ENCODE measurements around the gene TASOR2. TPM values are rescaled to one million over a fixed set of nuclear protein-coding genes. Genes with fewer than 3 reads are reported as not detected.

Gene TASOR2
- total and polyA plus RNA-seq, 11 donors, result 9.6 to 47.2 (median 32.9) TPM

DNA sequence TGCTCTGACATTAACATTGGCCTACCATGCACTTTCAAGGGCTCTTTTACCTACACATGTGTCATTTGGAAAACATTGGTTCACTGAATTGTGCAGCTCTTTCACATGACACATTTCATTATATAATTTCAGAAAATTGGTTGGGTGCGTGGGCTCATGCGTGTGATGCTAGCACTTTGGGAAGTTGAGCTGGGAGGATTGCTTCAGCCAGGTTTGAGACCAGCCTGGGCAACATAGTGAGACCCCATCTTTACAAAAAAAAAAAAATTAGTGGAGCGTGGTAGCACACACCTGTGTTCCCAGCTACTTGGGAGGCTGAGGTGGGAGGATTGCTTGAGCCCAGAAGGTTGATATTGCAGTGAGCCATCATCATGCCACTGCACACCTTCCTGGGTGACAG lies 3.9 kb downstream of the TASOR2 start:
- 92 to 99% (median 97%) methylated on average over 3 of the region's 3 CpGs for WGBS, 4 donors
- Histone ChIP-seq H3K4me1 (peaks cover 0 to 52% (median 35%) of the 10 kb centered on the region in 12 donors), H3K27me3 (no peaks in the 10 kb centered on the region)

DNA sequence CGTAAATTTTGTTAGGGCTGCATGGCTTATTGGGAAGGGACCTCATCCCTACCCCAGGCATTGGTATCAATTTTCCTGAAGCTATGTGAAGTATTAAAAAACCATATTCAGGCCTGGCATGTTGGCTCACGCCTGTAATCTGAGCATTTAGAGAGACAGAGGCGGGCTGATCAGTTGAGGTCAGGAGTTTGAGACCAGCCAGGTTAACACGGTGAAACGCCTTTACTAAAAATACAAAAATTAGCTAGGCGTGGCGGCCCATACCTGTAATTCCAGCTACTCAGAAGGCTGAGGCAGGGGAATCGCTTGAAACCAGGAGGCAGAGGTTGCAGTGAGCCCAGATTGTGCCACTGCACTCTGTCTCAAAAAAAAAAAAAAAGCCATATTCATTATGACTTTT lies 7.1 kb downstream of the TASOR2 start:
- Histone ChIP-seq H3K27me3 (no peaks in the 10 kb centered on the region), H3K9me3 (no peaks in the 10 kb centered on the region), H3K4me1 (peaks cover 0 to 51% (median 25%) of the 10 kb centered on the region in 12 donors), H3K36me3 (peaks cover 0 to 4% (median 0%) of the 10 kb centered on the region in 9 donors), H3K27ac (no peak overlapping the region), H3K4me3 (peak overlapping the region in 4 of 12 donors; percentile 56 to 67 (median 61))
- ATAC-seq (no peak), DNase-seq (no peak)
- TF ChIP-seq, protein P1, sequence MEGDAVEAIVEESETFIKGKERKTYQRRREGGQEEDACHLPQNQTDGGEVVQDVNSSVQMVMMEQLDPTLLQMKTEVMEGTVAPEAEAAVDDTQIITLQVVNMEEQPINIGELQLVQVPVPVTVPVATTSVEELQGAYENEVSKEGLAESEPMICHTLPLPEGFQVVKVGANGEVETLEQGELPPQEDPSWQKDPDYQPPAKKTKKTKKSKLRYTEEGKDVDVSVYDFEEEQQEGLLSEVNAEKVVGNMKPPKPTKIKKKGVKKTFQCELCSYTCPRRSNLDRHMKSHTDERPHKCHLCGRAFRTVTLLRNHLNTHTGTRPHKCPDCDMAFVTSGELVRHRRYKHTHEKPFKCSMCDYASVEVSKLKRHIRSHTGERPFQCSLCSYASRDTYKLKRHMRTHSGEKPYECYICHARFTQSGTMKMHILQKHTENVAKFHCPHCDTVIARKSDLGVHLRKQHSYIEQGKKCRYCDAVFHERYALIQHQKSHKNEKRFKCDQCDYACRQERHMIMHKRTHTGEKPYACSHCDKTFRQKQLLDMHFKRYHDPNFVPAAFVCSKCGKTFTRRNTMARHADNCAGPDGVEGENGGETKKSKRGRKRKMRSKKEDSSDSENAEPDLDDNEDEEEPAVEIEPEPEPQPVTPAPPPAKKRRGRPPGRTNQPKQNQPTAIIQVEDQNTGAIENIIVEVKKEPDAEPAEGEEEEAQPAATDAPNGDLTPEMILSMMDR (IDR thresholded peaks at IDR 0.05), result no peak
- no peak for TF ChIP-seq POLR2A (IDR thresholded peaks at IDR 0.05)
- 90 to 92% (median 91%) methylated on average over 8 of the region's 8 CpGs for WGBS, 4 donors
- intact Hi-C loops (cut with DNase I), result loop anchor here in 1 of 10 donors (10.0 kb wide), 1 partner anchor 113 kb away; no protein-coding TSS in a partner anchor

More for the DNA sequence above, 3.9 kb downstream of the TASOR2 start:
- Histone ChIP-seq H3K36me3 (peaks cover 0 to 4% (median 0%) of the 10 kb centered on the region in 9 donors), H3K9me3 (no peaks in the 10 kb centered on the region), H3K4me3 (no peak overlapping the region), H3K27ac (no peak overlapping the region)
- DNase-seq (no peak), ATAC-seq (no peak)
- intact Hi-C loops (cut with DNase I), result loop anchor here in 9 of 10 donors (5.0 to 10.0 kb wide), 4 partner anchors 124 to 186 kb away; partner anchors contain the start of gene GDI2 (in 4 of the 9)
- no peak for TF ChIP-seq POLR2A (IDR thresholded peaks at IDR 0.05)
- TF ChIP-seq, protein P1 (IDR thresholded peaks at IDR 0.05), result no peak

DNA sequence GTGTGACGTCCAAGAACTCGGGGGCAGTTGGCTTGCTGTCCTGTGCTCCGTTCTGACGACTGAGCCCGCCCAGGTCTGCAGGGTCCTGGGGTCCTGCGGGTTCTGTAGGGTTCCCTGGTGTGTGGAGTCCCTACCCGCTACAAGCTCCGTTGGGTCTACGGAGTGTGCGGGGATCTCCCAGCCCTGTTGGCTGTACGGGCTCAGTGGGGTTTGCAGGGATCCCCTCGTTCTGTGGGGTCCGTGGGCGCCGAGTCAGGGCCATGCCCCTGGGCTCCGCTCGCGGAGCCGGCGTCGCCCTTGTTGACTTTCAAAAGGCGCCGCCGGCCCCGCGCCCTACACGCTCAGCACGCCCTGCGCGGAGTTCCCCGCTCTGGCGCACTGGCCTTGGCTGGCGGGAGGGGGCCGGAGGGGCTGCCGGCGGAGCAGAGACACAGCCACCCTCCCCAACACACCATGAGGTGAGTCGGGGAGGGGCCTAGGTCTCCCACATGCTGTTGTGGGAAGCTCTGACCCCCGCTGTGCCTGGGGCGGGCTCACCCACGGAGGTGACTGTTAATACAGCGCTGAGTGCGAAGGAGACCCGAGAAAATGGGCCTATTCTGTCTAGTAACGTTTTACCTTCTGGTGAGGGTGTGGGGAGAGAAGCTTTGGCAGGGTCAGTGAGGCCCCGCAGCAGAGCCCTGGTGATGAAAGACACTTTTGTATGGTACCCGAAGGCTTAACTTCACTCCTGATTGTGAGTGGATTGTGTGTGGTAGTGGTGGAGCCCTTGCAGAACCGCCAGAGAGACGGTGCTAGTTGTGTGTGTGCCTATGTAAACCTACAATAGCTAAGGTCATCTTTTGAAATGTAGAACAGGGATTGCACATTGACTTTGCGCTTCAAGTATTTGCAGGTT lies 8.1 kb downstream of the TASOR2 start:
- WGBS, 4 donors, result 8 to 23% (median 11%) methylated on average over 21 to 49 of the region's 49 CpGs

More for the DNA sequence above, 8.1 kb downstream of the TASOR2 start:
- Histone ChIP-seq H3K4me1 (peaks cover 0 to 43% (median 23%) of the 10 kb centered on the region in 12 donors), H3K36me3 (peaks cover 0 to 4% (median 0%) of the 10 kb centered on the region in 9 donors), H3K4me3 (peak overlapping the region; percentile 7 to 67 (median 54)), H3K27me3 (no peaks in the 10 kb centered on the region), H3K9me3 (no peaks in the 10 kb centered on the region), H3K27ac (peak overlapping the region in 7 of 12 donors; percentile 1 to 55 (median 27))
- DNase-seq (peak; percentile 42 to 67 (median 48)), ATAC-seq (peak; percentile 44 to 90 (median 85))
- TF ChIP-seq POLR2A (IDR thresholded peaks at IDR 0.05), result no peak
- TF ChIP-seq, protein P1 (IDR thresholded peaks at IDR 0.05), result no peak
- intact Hi-C loops (cut with DNase I), result loop anchor here in 1 of 10 donors (10.0 kb wide), 1 partner anchor 112 kb away; no protein-coding TSS in a partner anchor
